ENCODE data around the gene ARPC2. TPM values are rescaled to one million over a fixed set of nuclear protein-coding genes. Genes with fewer than 3 reads are reported as not detected.

Gene ARPC2
- total RNA-seq, 4 donors from 2014 or later, result 181 to 231 (median 193) TPM

DNA sequence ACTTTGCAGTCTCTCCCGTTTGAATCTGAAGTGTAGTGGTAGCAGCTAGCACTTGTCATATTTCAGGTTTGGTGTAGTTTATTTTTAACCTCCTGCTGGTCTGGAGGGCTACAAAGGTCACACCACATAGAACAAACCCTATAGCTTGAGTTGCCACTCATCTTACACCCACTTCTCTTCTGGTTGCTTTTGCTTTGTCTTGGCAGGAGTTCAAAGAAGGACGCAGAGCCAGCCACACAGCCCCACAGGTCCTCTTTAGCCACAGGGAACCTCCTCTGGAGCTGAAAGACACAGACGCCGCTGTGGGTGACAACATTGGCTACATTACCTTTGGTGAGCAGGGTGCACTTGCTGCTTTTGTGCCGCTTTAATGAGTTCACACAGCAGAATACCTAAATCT is 28.2 kb downstream of the ARPC2 start:
- TF ChIP-seq POLR2A (IDR thresholded peaks at IDR 0.05), result no peak
- no peak for TF ChIP-seq CTCF (IDR thresholded peaks at IDR 0.05 in 4 of 5, conservative IDR thresholded peaks at IDR 0.05 in 1 of 5)
- ATAC-seq, result peak in 1 of 2 donors; percentile 25
- Histone ChIP-seq H3K4me3 (no peak overlapping the region), H3K4me1 (peaks cover 0 to 7% of the 10 kb centered on the region in 2 donors), H3K27me3 (no peaks in the 10 kb centered on the region), H3K27ac (peak overlapping the region in 2 of 4 donors; percentile 17 to 21), H3K36me3 (peaks cover 0 to 94% of the 10 kb centered on the region in 2 donors), H3K9me3 (no peaks in the 10 kb centered on the region)
- intact Hi-C loops (cut with DNase I; ENCODE audit: low total_unique reads), result no loop called here
- in situ Hi-C loops (cut with MboI; ENCODE audit: low sequenced_read_pairs in 4 of 4), result no loop called here
- no peak for DNase-seq

DNA sequence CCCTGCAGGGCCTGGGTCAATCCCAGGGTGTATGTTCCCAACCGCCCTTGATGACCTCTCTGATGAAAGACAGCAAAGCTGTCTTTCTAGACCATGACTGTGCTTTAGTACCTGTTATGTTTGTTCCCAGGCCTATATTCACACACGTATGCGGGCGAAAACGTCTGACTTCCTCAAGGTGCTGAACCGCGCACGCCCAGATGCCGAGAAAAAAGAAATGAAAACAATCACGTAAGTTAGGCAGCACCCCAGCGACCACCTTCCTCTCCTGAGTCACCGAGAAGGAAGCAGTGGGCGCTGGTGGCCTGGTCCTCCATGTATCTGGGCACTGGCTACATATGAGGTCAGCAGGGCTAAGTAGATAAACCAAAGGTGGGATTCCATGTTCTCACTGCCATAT is 32.7 kb downstream of the ARPC2 start:
- H3K9me3 ChIP-seq, result no peaks in the 10 kb centered on the region
- no peaks in the 10 kb centered on the region for H3K27me3 ChIP-seq
- in situ Hi-C loops (cut with MboI; ENCODE audit: low sequenced_read_pairs in 4 of 4) (loop anchor here in 2 of 4 donors (10.0 kb wide), 1 partner anchor 65 kb away; no protein-coding TSS in a partner anchor), intact Hi-C loops (cut with DNase I; ENCODE audit: low total_unique reads) (no loop called here)
- TF ChIP-seq POLR2A (IDR thresholded peaks at IDR 0.05), result no peak
- TF ChIP-seq CTCF (IDR thresholded peaks at IDR 0.05 in 4 of 5, conservative IDR thresholded peaks at IDR 0.05 in 1 of 5), result no peak
- ATAC-seq, result no peak
- DNase-seq, result no peak
- H3K27ac ChIP-seq, result peak overlapping the region in 1 of 4 donors; percentile 10
- H3K4me1 ChIP-seq, result peaks cover 16 to 29% of the 10 kb centered on the region in 2 donors
- no peak overlapping the region for H3K4me3 ChIP-seq
- H3K36me3 ChIP-seq, result peaks cover 0 to 100% of the 10 kb centered on the region in 2 donors

DNA sequence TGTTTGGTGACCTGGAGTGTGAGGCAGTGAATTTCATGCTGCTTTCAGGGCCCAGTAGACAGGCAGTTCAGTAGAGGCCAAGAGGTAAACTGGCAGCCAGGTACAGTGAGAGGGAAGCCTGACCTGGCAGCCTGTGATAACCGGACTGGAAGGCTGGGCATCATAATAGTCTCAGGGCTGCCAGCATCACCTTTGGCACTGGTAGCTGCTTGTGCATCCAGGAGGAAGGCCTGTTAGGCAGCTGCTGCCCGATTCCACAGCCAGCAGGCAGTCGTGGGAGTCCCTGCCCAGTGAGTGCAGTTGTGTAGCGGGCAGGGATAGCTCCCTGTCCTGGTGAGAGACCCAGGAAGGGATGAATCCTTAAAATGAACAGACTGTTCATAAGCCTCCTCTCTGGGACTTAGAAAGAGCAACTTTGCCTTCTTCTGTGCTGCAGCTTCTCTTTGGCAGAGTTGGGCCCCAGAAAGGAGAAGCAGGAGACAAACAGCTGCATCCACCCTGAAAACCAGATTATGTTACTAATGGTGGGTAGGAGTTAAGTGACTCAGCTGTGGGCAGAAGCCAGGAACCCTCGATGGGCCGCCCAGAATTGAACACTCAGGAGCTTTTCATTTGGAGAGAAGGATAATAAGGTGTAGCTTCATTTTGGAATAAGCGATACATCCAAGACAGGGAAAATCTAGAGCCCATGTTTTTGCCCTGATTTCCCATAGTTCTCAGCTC is 35.7 kb downstream of the ARPC2 start:
- intact Hi-C loops (cut with DNase I; ENCODE audit: low total_unique reads) (no loop called here), in situ Hi-C loops (cut with MboI; ENCODE audit: low sequenced_read_pairs in 4 of 4) (loop anchor here in 2 of 4 donors (10.0 kb wide), 1 partner anchor 68 kb away; no protein-coding TSS in a partner anchor)
- ATAC-seq (peak; percentile 71 to 77), DNase-seq (peak in 1 of 2 donors; percentile 63)
- Histone ChIP-seq H3K27me3 (no peaks in the 10 kb centered on the region), H3K27ac (peak overlapping the region; percentile 59 to 72 (median 64)), H3K4me1 (peaks cover 16 to 28% of the 10 kb centered on the region in 2 donors), H3K9me3 (no peaks in the 10 kb centered on the region), H3K36me3 (peaks cover 0 to 91% of the 10 kb centered on the region in 2 donors), H3K4me3 (no peak overlapping the region)
- no peak for TF ChIP-seq POLR2A (IDR thresholded peaks at IDR 0.05)
- TF ChIP-seq CTCF (IDR thresholded peaks at IDR 0.05 in 4 of 5, conservative IDR thresholded peaks at IDR 0.05 in 1 of 5), result no peak

- in situ Hi-C loops (cut with MboI; ENCODE audit: low sequenced_read_pairs in 4 of 4), result loop anchor here in 2 of 4 donors (10.0 kb wide), 1 partner anchor 68 kb away; no protein-coding TSS in a partner anchor
- Histone ChIP-seq H3K4me3 (no peak overlapping the region), H3K4me1 (peaks cover 17 to 28% of the 10 kb centered on the region in 2 donors), H3K27ac (peak overlapping the region; percentile 59 to 72 (median 64)), H3K9me3 (no peaks in the 10 kb centered on the region), H3K27me3 (no peaks in the 10 kb centered on the region), H3K36me3 (peaks cover 0 to 85% of the 10 kb centered on the region in 2 donors)
- peak in 1 of 2 donors; percentile 18 for ATAC-seq
- intact Hi-C loops (cut with DNase I; ENCODE audit: low total_unique reads), result no loop called here
- no peak for DNase-seq
- TF ChIP-seq CTCF (IDR thresholded peaks at IDR 0.05 in 4 of 5, conservative IDR thresholded peaks at IDR 0.05 in 1 of 5) (no peak), POLR2A (IDR thresholded peaks at IDR 0.05) (no peak)
Measured at GRCh38 chr2:218253232-218253625, 36.2 kb downstream of the ARPC2 start.

Data from gastrocnemius medialis (tissue), 4 donors.